ENCODE measurements around the gene PIGH. TPM values are rescaled to one million over a fixed set of nuclear protein-coding genes. Genes with fewer than 3 reads are reported as not detected.

PIGH gene
- total RNA-seq, 1 donor: 16.8 TPM

GRCh38 chr14:67562776-67563150, 37.3 kb downstream of the PIGH start:
- no peak for TF ChIP-seq CTCF (IDR thresholded peaks at IDR 0.05; ENCODE audit: insufficient read depth, low read length)
- H3K4me3 ChIP-seq (ENCODE audit: low read depth, low read length): no peak overlapping the region
- DNase-seq (ENCODE audit: low read depth): no peak

- no peak for TF ChIP-seq CTCF (IDR thresholded peaks at IDR 0.05; ENCODE audit: insufficient read depth, low read length)
- no peak for DNase-seq (ENCODE audit: low read depth)
- H3K4me3 ChIP-seq (ENCODE audit: low read depth, low read length): no peak overlapping the region
Observed at GRCh38 chr14:67562025-67562775, 37.9 kb downstream of the PIGH start.

- no peak overlapping the region for H3K4me3 ChIP-seq (ENCODE audit: low read depth, low read length)
- no peak for TF ChIP-seq CTCF (IDR thresholded peaks at IDR 0.05; ENCODE audit: insufficient read depth, low read length)
- no peak for DNase-seq (ENCODE audit: low read depth)
Observed at GRCh38 chr14:67559639-67560038, 40.4 kb downstream of the PIGH start.

GRCh38 chr14:67557656-67558055, 42.4 kb downstream of the PIGH start:
- no peak for DNase-seq (ENCODE audit: low read depth)
- no peak for TF ChIP-seq CTCF (IDR thresholded peaks at IDR 0.05; ENCODE audit: insufficient read depth, low read length)
- no peak overlapping the region for H3K4me3 ChIP-seq (ENCODE audit: low read depth, low read length)

GRCh38 chr14:67557118-67557517, 43.0 kb downstream of the PIGH start:
- H3K4me3 ChIP-seq (ENCODE audit: low read depth, low read length): no peak overlapping the region
- no peak for TF ChIP-seq CTCF (IDR thresholded peaks at IDR 0.05; ENCODE audit: insufficient read depth, low read length)
- no peak for DNase-seq (ENCODE audit: low read depth)

- no peak for DNase-seq (ENCODE audit: low read depth)
- TF ChIP-seq CTCF (IDR thresholded peaks at IDR 0.05; ENCODE audit: insufficient read depth, low read length): no peak
- no peak overlapping the region for H3K4me3 ChIP-seq (ENCODE audit: low read depth, low read length)
Observed at GRCh38 chr14:67556671-67557070, 43.4 kb downstream of the PIGH start.
